PFSK-1 (cell line): ENCODE results near the gene HS6ST3.

Experiments
- POLR2AphosphoS5 ChIP-seq: IDR thresholded peaks from 2 replicates; pipeline ENCODE4 v1.6.1; 2012; ENCODE audit warnings: low read depth, mild to moderate bottlenecking, control low read depth, low read length, moderate library complexity
- SIN3A ChIP-seq: IDR thresholded peaks from 2 replicates; pipeline ENCODE4 v1.6.1; 2012; ENCODE audit warnings: mild to moderate bottlenecking, low read length, moderate library complexity, borderline replicate concordance; ENCODE audit not compliant: insufficient read depth

GRCh38 chr13:96071504-96071903, 18.4 kb upstream of the HS6ST3 start:
- TF ChIP-seq POLR2AphosphoS5 (no peak), SIN3A (no peak)
